GM21360 (cell line): ENCODE measurements around the gene IL1RN.
"Not testable (repeated sequence)": the region's sequence is repeated elsewhere in the genome, so short reads cannot be mapped to it uniquely, and the experiment has no call there.

ENCODE experiments used
- ATAC-seq: cut with Tn5 transposase; IDR thresholded peaks from one replicate; pipeline ENCODE4 v1.9.1; 2021; ENCODE audit warnings: mild to moderate bottlenecking, moderate library complexity; ENCODE audit not compliant: unreplicated experiment

The IL1RN gene, protein sequence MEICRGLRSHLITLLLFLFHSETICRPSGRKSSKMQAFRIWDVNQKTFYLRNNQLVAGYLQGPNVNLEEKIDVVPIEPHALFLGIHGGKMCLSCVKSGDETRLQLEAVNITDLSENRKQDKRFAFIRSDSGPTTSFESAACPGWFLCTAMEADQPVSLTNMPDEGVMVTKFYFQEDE

DNA sequence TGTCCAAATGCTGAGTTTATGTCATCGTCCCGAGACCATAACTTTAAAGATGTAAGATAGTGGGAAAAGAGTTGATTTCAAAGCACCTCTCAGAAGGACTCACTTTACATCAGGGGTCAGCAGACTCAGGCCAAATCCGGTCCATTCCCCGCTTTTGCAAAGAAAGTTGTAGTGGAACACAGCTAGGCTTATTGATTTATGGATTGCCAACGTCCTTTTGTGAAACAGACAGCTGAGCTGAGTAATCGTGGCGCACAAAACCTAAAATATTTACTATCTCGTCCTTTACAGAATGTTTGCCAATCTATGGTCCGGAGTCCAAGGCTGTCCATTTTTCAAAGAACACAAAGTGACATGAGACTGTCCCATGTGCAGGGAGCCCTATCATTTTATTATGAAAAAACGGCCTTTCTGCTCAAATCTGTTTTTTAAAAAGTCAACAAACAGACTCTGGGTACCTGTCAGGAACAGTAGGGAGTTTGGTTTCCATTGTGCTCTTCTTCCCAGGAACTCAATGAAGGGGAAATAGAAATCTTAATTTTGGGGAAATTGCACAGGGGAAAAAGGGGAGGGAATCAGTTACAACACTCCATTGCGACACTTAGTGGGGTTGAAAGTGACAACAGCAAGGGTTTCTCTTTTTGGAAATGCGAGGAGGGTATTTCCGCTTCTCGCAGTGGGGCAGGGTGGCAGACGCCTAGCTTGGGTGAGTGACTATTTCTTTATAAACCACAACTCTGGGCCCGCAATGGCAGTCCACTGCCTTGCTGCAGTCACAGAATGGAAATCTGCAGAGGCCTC, at the start of gene IL1RN:
TSS of gene IL1RN (plus strand) at position 754 of the 801 bp plus-strand sequence. CDS start at position 781, 27 bp downstream.
- no peak for ATAC-seq

DNA sequence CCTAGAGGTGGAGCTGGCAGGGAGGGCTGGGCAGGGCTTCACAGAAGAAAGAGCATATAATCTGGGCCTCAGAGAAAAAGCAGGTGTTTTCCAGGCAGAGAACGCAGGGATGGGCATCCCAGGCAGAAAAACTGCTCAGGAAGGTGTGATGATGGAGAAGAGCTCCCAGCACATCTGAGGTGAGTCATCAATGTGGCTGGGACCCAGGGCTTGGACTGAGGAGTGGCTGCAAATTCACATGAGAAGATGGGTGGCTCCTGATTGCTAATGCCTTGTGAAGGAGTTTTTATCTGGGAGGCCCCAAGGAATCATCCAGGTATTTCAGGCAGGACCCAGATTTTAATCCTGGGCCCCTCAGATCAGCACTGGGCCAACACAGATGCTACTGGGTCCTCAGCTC, 49.5 kb upstream of the IL1RN start:
- no peak for ATAC-seq

DNA sequence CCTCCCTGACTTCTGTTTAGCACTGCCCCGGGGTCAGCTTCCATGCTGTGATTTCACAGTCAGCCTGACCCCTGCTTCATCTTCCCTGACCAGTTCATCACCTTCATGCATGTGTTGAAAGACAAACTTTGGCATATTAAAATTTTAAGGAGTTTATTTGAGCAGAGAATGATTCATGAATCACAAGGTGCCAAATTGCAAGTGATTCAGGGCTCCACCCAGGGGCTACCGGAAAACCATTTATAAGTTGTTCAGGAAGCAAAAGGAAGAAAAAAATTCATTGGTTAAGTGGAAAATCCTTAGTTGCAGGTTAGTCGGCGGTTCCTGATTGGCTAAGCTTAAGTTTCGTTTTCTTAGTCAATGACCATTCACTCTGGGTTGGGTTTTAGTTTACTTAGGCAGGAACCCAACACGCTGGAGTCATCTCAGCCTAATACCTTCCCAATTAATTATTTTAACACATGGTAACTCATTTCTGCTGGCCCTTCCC, 49.0 kb upstream of the IL1RN start:
- no peak for ATAC-seq

DNA sequence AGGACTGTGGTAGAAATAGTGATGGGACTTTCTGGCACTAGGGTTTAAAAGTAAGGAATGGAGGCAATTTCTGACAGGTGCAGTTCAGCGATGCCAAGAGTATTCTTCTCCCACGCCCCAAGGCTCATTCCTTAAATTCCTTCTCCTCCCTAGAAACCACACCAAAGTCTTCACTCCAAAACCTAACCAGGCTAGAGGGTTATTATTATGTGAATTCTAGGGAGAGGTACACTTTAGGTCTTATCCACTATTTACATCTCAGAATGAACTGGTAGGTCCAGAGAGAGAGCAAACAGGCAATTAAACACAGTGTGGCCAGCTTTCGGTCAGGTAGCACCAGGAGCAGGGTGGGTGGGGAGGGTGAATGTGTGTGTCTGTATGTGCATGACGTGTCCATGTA, 48.3 kb upstream of the IL1RN start:
- no peak for ATAC-seq

DNA sequence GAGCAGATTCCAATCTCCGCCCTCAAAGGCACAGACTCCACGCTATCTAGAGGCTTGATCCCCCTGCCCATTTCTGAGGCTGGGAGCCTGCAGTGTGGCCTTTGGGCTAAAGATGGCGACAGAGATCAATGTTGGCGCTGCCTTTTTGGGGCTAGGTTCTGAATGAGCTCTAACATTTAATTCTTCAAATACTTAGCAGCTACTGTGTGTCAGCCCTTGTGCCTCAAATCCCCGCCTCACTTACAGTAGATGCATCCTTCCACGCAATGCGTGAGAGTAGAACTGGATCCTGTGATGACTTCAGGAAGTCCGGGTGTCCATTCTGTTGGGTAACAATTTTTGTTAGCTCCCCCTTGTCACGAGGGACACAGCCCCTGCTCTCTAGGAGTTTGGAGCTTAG, 47.3 kb upstream of the IL1RN start:
- no peak for ATAC-seq

DNA sequence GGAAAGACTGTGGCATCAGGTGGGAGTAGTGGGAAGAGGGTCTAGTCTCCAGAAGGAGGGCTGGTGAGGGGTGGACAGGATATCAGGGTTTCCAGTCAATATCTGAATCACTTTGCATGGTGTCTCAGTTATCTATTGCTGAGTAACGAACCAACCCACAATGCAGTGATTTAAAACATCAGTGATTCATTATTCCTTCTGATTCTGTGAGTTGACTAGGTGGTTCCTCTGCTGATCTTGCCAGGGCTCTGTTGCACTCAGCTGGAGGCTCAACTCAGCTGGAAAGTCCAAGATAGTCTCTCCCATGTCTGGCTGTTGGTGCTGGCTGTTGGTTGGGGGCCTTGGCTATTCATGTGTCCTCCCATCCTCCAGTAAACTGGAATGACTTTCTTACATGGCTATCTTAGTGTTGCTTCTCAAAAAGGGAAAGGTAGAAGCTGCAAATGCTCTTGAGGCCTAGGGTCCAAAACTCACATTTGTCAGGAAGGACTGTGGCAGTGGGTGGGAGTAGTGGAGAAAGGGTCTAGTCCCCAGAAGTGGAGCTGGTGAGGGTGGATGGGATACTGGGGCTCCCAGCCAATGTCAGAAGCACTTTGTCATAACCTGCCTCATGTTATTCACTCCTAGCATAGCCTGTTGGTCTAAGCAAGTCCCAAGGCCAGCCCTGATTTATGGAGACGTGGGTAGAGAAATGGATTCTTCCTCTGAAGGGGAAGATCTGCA, 45.7 kb upstream of the IL1RN start:
- ATAC-seq, result no peak

DNA sequence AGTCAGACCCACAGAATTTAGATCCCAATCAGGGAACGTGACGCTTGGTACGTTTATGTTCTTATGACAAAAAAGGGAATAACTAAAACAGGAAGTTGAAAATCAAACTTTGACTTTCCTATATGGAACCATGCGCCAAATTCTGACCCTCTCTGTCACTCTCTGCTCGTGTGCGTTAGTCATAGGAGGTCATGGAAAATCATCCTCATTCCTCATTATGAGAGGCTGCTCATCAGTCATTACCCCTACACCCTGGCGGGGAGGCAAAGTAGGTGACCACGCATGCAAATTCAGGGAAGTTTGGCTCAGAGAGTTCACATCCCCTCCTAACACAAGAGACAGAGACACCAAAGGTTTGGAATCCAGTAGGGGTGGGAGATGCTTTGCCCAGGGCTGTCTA, 44.1 kb upstream of the IL1RN start:
- no peak for ATAC-seq

DNA sequence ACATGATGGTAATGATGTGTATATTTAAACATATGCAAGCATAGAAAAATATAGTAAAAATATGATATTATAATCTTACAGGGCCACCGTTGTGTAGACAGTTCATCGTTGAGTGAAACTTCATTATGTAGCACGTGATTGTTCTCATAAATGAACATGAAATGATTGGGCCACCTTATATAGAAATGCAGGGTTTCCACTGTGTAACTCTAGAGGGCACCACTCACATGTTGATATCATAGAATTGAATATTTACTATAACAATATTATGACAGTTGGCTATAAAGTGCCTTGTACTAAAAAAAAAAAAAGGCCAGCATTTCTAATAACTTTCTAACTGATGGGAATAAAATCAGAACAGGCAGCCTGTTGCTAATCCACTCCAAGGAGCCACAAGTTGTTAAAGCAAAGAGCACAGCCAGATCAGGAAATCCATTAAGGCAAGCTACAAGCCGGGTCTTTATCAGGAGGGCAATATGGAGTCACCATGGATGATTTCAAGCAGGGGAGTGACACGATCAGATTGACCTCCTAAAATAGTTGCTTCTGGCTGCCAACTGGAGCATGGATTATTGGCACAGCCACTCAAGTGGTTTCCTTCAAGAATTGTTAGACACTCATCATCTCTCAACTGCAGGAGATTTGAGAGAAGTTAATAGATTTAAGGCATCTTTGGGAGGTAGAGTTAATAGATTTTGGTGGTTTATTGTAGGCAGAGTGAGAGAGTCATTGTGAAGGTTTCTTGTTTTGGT, 43.0 kb upstream of the IL1RN start:
- ATAC-seq, result no peak

DNA sequence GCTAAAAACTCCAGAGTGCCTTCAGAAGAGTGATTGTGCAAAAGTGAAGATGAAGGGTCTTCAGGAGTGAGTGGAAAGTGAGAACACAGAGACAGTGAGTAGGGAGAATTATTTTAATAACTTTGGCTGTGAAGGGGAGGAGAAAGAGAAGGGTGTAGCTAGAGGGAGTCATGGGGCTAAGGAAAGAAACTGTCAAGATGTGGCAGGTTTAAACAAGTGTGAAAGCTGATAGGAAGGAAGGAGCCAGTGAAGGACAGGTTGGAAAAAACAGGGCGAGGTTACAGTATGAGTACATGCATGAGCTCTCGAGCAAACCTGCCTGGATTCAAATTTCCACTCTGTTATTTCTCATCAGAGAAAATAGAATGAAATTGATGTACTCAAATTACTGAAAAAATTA, 41.9 kb upstream of the IL1RN start:
- no peak for ATAC-seq

DNA sequence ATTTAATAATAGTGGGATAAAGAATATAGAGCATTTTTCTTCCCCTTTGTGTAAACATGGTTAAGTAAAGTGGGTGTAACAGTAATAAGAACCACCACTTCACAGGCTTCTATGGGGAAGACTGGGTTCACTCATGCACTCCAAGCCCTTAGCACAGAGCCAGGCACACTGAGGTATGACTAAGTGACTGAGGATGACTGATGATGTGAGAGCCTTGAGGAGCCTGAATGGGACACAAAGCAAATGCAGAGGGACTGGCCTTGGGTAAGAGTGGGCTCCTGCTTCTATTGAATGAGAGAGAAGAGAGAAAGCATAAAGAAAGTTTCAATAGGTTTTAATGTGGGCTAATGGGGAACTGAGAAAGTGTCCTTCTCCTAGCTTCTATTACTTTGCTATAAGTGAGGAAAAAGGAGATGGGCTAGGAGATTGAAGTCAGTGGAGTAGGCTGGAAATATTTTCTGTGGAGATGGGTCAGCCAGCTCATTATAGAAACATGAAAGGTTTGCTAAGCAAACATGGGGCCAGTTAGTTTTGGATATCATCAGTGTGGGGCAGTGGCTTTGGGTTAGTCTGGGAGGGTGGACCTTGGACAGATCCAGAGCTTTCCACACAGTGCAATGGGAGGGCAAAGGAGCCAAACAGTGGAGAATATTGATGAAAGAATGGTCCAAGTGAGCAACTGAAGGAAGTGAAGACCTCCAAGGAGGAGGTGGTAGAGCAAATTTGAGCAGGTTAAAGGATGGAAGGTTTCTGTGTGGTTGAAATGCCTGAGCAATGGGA, 39.0 kb upstream of the IL1RN start:
- ATAC-seq, result no peak

DNA sequence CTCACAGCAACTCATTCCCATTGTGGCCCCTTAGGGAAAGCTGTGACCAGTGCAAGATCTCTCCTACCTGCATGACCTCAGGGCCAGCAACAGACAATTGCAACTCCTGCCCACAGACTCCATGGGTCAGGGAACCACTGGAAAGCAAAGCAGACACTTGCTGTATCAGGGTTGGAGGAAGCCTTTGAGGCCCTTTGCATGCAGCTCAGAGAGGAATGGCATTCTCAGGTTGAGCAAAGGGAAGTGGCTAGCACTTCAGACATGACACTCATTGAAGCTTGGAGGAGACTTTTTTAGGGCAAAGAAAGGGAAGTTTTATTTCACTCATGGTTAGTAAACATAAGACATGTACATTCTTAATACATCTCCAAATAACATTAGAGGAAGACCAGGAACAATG, 37.5 kb upstream of the IL1RN start:
- ATAC-seq, result no peak

DNA sequence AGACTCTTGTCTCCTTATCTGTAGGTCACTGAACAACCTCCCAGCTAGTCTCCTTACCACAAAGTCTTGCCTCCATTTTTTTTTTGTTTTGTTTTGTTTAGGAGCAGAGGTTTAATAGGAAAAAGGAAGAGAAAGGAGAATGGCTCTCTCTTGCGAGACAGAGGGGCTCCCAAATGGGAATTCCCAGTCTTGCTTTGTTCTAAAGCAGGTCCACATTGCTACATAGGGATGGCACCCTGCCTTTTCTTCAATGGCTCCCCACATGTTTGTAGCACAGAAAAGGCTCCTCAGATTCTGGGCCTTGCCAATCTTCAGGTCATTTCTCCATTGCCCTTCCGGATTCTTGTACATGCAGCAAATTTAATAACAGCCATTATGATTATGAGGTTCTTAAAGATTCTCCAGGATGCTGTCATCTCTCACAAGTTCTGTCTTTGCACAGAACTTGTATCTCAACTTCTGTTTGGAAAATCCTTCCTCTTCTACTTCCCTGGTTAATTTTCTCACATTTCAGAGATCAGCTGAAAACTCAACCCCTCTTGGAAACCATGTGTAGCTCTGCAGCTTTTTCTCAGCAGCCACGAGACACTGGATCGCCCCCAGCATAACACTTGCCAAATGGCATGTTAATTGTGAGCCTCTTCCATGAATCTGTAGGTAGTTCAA, 36.0 kb upstream of the IL1RN start:
- no peak for ATAC-seq

DNA sequence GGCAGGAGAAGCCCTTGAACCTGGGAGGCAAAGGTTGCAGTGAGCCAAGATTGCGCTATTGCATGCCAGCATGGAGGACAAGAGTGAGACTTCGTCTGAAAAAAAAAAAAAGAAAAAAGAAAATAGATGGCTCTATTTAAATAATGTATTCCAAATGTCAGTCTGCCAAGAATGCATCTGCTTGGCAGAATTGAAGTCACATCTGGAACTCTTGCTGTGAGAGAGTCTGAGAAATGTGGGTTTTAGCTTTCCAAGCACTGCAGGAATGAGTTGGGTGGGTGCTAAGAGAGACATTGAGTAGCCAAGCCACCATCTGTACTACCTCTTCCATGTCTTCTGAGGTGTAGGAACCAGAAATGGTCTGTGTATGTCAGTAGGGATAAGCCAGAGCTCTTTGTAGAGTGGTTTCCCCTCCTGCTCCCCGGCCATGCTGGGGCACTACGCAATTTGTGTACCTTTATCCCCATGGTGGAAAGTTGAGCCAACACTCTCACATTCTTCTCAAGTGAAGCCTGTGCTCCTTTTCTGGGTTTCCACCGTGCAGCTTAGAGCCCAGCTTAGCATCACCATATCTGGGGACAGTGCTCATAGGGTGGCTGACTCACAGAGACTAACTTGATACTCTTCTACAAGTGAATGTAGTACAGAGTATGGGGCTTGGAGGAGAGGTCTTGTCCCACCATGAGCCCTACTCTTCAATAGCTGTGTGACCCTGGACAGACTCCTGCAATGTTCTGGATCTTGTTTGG, 34.4 kb upstream of the IL1RN start:
- ATAC-seq, result no peak

DNA sequence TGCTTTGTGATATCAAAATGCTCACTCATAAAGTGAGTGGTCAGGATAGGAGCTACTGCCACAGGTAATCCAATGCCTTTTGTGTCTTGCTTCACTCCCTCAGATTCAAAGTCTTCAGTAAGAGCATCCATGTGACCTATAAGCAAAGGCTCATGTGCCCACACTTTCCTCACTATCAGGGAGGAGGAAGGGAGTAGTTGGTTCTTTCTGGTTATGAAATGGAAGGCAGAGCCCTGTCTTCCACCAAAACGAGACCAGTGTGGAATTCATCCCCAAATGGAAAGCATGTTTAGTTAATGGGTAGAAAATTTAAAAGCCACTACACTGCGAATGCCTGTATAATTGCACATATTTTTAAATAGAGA, 33.8 kb upstream of the IL1RN start:
- ATAC-seq, result no peak

DNA sequence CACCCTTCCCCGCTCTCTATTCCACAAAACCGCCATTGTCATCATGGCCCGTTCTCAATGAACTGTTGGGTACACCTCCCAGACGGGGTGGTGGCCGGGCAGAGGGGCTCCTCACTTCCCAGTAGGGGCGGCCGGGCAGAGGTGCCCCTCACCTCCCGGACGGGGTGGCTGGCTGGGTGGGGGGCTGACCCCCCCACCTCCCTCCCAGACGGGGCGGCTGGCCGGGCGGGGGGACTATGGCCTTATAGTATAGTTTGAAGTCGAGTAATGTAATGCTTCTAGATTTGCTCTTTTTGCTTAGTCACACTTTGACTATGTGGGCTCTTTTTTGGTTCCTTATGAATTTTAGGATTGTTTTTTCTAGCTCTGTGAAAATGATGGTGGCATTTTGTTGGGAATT, 31.1 kb upstream of the IL1RN start:
- ATAC-seq, result not testable (repeated sequence)

DNA sequence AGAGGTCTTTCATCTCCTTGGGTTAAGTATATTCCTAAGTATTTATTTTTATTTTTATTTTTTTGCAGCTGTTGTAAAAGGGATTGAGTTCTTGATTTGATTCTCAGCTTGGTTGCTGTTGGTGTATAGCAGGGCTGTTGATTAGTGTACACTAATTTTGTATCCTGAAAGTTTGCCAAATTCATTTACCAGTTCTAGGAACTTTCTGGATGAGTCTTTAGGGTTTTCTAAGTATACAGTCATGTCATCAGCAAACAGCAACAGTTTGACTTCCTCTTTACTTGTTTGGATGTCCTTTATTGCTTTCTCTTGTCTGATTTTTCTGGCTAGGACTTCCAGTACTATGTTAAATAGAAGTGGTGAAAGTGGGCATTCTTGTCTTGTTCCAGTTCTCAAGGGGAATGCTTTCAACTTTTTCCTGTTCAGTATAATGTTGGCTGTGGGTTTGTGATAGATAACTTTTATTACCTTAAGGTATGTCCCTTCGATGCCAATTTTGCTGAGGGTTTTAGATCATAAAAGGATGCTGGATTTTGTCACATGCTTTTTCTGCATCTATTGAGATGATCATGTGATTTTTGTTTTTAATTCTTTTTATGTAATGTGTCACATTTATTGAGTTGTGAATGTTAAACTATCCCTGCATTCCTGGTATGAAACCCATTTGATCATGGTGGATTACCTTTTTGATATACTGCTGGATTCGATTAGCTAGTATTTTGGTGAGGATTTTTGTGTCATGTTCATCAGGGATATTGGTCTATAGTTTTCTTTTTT, 30.4 kb upstream of the IL1RN start:
- ATAC-seq, result not testable (repeated sequence)

DNA sequence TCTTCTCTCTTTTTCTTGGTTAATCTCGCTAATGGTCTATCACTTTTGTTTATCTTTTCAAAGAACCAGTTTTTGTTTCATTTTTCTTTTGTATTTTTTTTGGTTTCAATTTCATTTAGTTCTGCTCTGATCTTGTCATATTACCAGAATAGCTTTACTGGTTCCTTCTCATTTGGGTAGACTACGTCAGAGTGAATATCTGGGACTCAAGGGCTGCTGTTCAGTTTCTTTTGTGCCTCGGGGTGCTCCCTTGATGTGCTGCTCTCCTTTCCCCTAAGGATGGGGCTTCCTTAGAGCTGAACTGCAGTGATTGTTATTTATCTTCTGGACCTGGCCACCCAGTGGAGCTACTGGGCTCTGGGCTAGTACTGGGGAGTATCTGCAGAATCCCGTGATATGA, 29.4 kb upstream of the IL1RN start:
- ATAC-seq, result no peak

DNA sequence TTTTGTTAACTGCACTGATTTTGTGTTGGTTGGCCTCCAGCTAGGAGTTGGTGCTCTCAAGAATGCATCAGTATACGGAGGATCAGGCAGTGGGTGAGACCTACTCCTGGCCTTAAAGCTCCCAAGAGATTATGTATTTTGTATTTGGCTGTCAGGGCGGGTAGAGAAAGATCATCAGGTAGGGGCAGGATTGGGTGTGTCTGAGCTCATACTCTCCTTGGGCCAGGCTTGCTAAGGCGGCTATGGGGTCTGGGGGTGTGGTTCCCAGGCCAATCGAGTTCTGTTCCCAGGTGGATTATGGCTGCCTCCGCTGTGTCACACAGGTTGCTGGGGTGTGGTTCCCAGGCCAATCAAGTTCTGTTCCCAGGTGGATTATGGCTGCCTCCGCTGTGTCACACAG, 28.9 kb upstream of the IL1RN start:
- ATAC-seq, result no peak
